GM04504 (cell line): ENCODE measurements around the gene DBH.
"Not testable (repeated sequence)": the region's sequence is repeated elsewhere in the genome, so short reads cannot be mapped to it uniquely, and the experiment has no call there.

ENCODE experiments used
- DNase-seq: peaks from one replicate; pipeline ENCODE4 v3.0.0-alpha.2; 2012; ENCODE audit warnings: low read depth

The DBH gene

GRCh38 chr9:133626008-133626407, 10.2 kb upstream of the DBH start:
- DNase-seq = not testable (repeated sequence)

GRCh38 chr9:133627341-133627740, 8.8 kb upstream of the DBH start:
- DNase-seq = no peak

- DNase-seq = no peak
Measured at GRCh38 chr9:133628766-133629165, 7.4 kb upstream of the DBH start.

- DNase-seq = no peak
Measured at GRCh38 chr9:133629221-133630110, 6.7 kb upstream of the DBH start.

GRCh38 chr9:133631111-133631510, 5.1 kb upstream of the DBH start:
- no peak for DNase-seq

GRCh38 chr9:133632806-133633680, 3.1 kb upstream of the DBH start:
- DNase-seq = no peak

- DNase-seq = no peak
Measured at GRCh38 chr9:133633681-133634080, 2.5 kb upstream of the DBH start.

- no peak for DNase-seq
Measured at GRCh38 chr9:133634081-133634691, 2.0 kb upstream of the DBH start.

- no peak for DNase-seq
Measured at GRCh38 chr9:133635098-133635497, 1.1 kb upstream of the DBH start.

GRCh38 chr9:133636902-133637301, 739 bp downstream of the DBH start:
- DNase-seq = no peak

GRCh38 chr9:133637451-133638055, 1.4 kb downstream of the DBH start:
- no peak for DNase-seq

- no peak for DNase-seq
Measured at GRCh38 chr9:133638076-133638475, 1.9 kb downstream of the DBH start.

GRCh38 chr9:133638711-133639110, 2.5 kb downstream of the DBH start:
- no peak for DNase-seq

GRCh38 chr9:133639613-133640012, 3.5 kb downstream of the DBH start:
- DNase-seq = no peak

GRCh38 chr9:133640160-133640559, 4.0 kb downstream of the DBH start:
- no peak for DNase-seq

- no peak for DNase-seq
Measured at GRCh38 chr9:133640580-133641395, 4.6 kb downstream of the DBH start.

GRCh38 chr9:133641396-133641655, 5.2 kb downstream of the DBH start:
- no peak for DNase-seq

- no peak for DNase-seq
Measured at GRCh38 chr9:133641861-133642595, 5.9 kb downstream of the DBH start.

- DNase-seq = no peak
Measured at GRCh38 chr9:133642708-133643361, 6.7 kb downstream of the DBH start.

GRCh38 chr9:133643362-133643755, 7.2 kb downstream of the DBH start:
- DNase-seq = no peak
